SH-SY5Y (cell line): ENCODE data around the gene LRBA.

Experiments
- GATA2 ChIP-seq: IDR thresholded peaks from 2 replicates; pipeline ENCODE4 v1.6.1; 2011; ENCODE audit warnings: mild to moderate bottlenecking, low read depth, low read length
- GATA3 ChIP-seq: IDR thresholded peaks from 2 replicates; pipeline ENCODE4 v1.6.1; 2011; ENCODE audit warnings: low read depth, mild to moderate bottlenecking, low read length, moderate library complexity

- TF ChIP-seq GATA3 (no peak), GATA2 (no peak)
Observed at GRCh38 chr4:150801833-150802232, 213.3 kb downstream of the LRBA start.
